Measurements from ENCODE around the gene KRTAP10-5.

DNA sequence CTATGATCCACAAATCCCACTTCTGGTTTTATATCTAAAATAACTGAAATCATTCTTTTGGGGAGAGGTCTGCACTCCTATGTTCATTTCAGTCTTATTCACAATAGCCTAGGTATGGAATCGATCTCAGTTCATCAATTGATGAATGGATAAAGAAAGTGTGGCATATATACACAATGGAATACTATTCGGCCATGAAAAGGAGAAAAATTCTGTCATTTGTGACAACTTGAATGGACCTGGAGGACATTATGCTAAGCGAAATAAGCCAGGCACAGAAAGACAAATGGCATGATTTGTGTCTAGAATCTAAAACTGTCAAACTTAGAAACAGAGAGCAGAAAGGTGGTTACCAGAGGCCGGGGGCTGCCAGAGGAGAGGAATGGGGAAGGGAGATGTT is 26.1 kb upstream of the KRTAP10-5 start:
- TF ChIP-seq POLR2A (IDR thresholded peaks at IDR 0.05; ENCODE audit: low read depth, low read length), result no peak
- TF ChIP-seq POLR2AphosphoS5 (IDR thresholded peaks at IDR 0.05; ENCODE audit: low read depth, low read length), result no peak

Measured in GM12892 (cell line).